Mesenchymal stem cell (in vitro differentiated cells and primary cell): ENCODE results near the gene NECAP2.
"Not testable (repeated sequence)": the region's sequence is repeated elsewhere in the genome, so short reads cannot be mapped to it uniquely, and the experiment has no call there.

Experiments used
- DNase-seq: peaks from one replicate; pipeline ENCODE4 v3.0.0-alpha.2; 2013
- H2AFZ ChIP-seq: one replicate; pipeline ENCODE4 v1.6.1; 2013; ENCODE audit warnings: low read depth, mild to moderate bottlenecking, control low read depth, inconsistent platforms, low read length, moderate library complexity
- H2AK5ac ChIP-seq: 2 replicates; pipeline ENCODE4 v1.6.1; 2013; ENCODE audit warnings: low read length, moderate library complexity, mild to moderate bottlenecking, inconsistent platforms; ENCODE audit not compliant: severe bottlenecking
- H2BK120ac ChIP-seq: one replicate; pipeline ENCODE4 v1.6.1; 2013; ENCODE audit warnings: low read depth, mild to moderate bottlenecking, inconsistent platforms, low read length, moderate library complexity
- H2BK12ac ChIP-seq, 2 experiments: one replicate each; pipeline ENCODE4 v1.6.1; 2013; ENCODE audit warnings: inconsistent platforms in 2 of 2, low read length in 2 of 2, mild to moderate bottlenecking in 2 of 2, moderate library complexity in 2 of 2, control low read depth in 1 of 2
- H2BK15ac ChIP-seq: one replicate; pipeline ENCODE4 v1.6.1; 2013; ENCODE audit warnings: mild to moderate bottlenecking, low read depth, inconsistent platforms; ENCODE audit not compliant: poor library complexity, severe bottlenecking
- H2BK5ac ChIP-seq: 2 replicates; pipeline ENCODE4 v1.6.1; 2013; ENCODE audit warnings: low read depth, mild to moderate bottlenecking, low read length, control low read depth, inconsistent platforms; ENCODE audit not compliant: poor library complexity, severe bottlenecking
- H3K14ac ChIP-seq, 2 experiments: one replicate each; pipeline ENCODE4 v1.6.1; 2013; ENCODE audit warnings: inconsistent platforms in 2 of 2, low read length in 2 of 2, control low read depth in 1 of 2, mild to moderate bottlenecking in 1 of 2, moderate library complexity in 1 of 2
- H3K18ac ChIP-seq, 2 experiments: one replicate each; pipeline ENCODE4 v1.6.1; 2013; ENCODE audit warnings: inconsistent platforms in 2 of 2, low read length in 2 of 2, control low read depth in 1 of 2, low read depth in 1 of 2, mild to moderate bottlenecking in 1 of 2
- H3K23ac ChIP-seq, 2 experiments: one replicate each; pipeline ENCODE4 v1.6.1; 2013; ENCODE audit warnings: inconsistent platforms in 2 of 2, low read length in 2 of 2, mild to moderate bottlenecking in 2 of 2, moderate library complexity in 2 of 2, control low read depth in 1 of 2
- H3K27ac ChIP-seq: 2 replicates; pipeline ENCODE4 v1.5.1; 2013; ENCODE audit warnings: mild to moderate bottlenecking, moderate library complexity, low read length, control low read depth, inconsistent platforms; ENCODE audit not compliant: poor library complexity, severe bottlenecking
- H3K27me3 ChIP-seq, 2 experiments: 2 replicates each; pipeline versions ENCODE4 v1.6.1 to v1.7.0; 2013; ENCODE audit warnings: low read length in 2 of 2, mild to moderate bottlenecking in 2 of 2, moderate library complexity in 2 of 2, control low read depth in 1 of 2, inconsistent platforms in 1 of 2; ENCODE audit not compliant: control insufficient read depth in 1 of 2, insufficient read depth in 1 of 2
- H3K36me3 ChIP-seq, 2 experiments: 2 replicates each; pipeline versions ENCODE4 v1.6.1 to v1.7.0; 2013; ENCODE audit warnings: low read length in 2 of 2, control low read depth in 1 of 2, inconsistent platforms in 1 of 2, low read depth in 1 of 2, mild to moderate bottlenecking in 1 of 2; ENCODE audit not compliant: insufficient read depth in 2 of 2, control insufficient read depth in 1 of 2
- H3K4ac ChIP-seq, 2 experiments: one replicate each; pipeline ENCODE4 v1.6.1; 2013; ENCODE audit warnings: inconsistent platforms in 2 of 2, low read length in 2 of 2, mild to moderate bottlenecking in 2 of 2, moderate library complexity in 2 of 2, control low read depth in 1 of 2, low read depth in 1 of 2
- H3K4me1 ChIP-seq: 2 replicates; pipeline ENCODE4 v1.6.1; 2013; ENCODE audit warnings: low read depth, low read length, control low read depth; ENCODE audit not compliant: control insufficient read depth, insufficient read depth
- H3K4me2 ChIP-seq: 2 replicates; pipeline ENCODE4 v1.6.1; 2013; ENCODE audit warnings: low read length, mild to moderate bottlenecking, inconsistent platforms; ENCODE audit not compliant: poor library complexity, severe bottlenecking
- H3K4me3 ChIP-seq, 2 experiments: 2 replicates each; pipeline versions ENCODE4 v1.5.1 to v1.7.0; 2013; ENCODE audit warnings: low read length in 2 of 2, mild to moderate bottlenecking in 2 of 2, control low read depth in 1 of 2, low read depth in 1 of 2; ENCODE audit not compliant: insufficient read depth in 1 of 2
- H3K79me1 ChIP-seq: replicated peaks from 2 replicates; pipeline ENCODE4 v1.6.1; 2013; ENCODE audit warnings: mild to moderate bottlenecking, control low read depth, low read length, inconsistent platforms; ENCODE audit not compliant: poor library complexity, severe bottlenecking
- H3K9ac ChIP-seq: 2 replicates; pipeline ENCODE4 v1.7.0; 2013; ENCODE audit warnings: mild to moderate bottlenecking, low read length, moderate library complexity
- H3K9me3 ChIP-seq: 2 replicates; pipeline ENCODE4 v1.7.0; 2013; ENCODE audit warnings: mild to moderate bottlenecking, low read length; ENCODE audit not compliant: control insufficient read depth
- H4K8ac ChIP-seq: one replicate; pipeline ENCODE4 v1.6.1; 2013; ENCODE audit warnings: inconsistent platforms, mild to moderate bottlenecking, low read length, moderate library complexity
- H4K91ac ChIP-seq: one replicate; pipeline ENCODE4 v1.6.1; 2013; ENCODE audit warnings: mild to moderate bottlenecking, low read length, inconsistent platforms
- WGBS: methylation state at CpG from one replicate; pipeline ENCODE4 v1.1.7; 2013; ENCODE audit warnings: mixed read lengths; 5-methylcytosine and 5-hydroxymethylcytosine counted together

Gene NECAP2

DNA sequence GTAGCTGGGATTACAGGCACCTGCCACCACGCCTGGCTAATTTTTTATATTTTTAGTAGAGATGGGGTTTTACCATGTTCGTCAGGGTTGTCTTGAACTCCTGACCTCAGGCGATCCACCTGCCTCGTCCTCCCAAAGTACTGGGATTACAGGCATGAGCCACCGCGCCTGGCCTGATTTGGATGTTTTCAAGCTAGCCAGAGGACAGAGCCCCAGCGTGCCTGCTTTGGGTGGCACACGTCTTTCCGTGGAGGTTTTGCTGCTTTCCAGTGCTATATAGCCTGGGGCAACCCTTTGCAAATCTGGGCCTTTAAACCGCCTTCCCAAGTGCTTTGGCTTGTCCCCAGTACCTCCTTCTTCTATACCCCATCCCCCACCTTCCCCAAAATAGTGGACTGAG lies 15.6 kb downstream of the NECAP2 start:
- not testable (repeated sequence) for H2BK15ac ChIP-seq, H3K27me3 ChIP-seq, H4K91ac ChIP-seq, H3K23ac ChIP-seq, H2BK5ac ChIP-seq, H4K8ac ChIP-seq, H2BK12ac ChIP-seq, H3K9me3 ChIP-seq, H3K4ac ChIP-seq, H3K18ac ChIP-seq, H2BK120ac ChIP-seq, H3K4me2 ChIP-seq, H3K9ac ChIP-seq, H3K4me1 ChIP-seq, H3K27ac ChIP-seq, H2AK5ac ChIP-seq, H3K14ac ChIP-seq, DNase-seq, H3K4me3 ChIP-seq, H2AFZ ChIP-seq
- H3K79me1 ChIP-seq, result peaks cover 46% of the 10 kb centered on the region
- WGBS, result 96% methylated on average over 10 of the region's 10 CpGs
- peaks cover 77 to 90% of the 10 kb centered on the region in 2 experiments for H3K36me3 ChIP-seq

DNA sequence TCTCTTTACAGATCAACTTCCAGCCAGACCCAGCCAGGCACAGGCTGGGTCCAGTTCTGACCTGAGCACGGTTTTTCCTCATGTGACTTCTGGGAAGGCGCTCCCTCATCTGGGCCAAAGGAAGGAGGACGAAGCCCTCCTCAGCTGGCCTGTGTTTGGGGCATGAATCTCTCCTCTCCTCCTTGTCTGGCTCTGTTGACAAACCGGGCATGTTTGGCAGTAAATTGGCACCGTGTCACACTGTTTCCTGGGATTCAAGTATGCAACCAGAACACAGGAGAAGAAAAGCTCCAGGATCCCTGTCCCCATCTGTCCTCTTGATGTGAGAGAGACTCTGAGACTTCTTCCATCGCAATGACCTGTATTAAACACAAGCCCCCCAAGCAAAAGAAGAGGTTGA lies 18.3 kb downstream of the NECAP2 start:
- Histone ChIP-seq H3K4me1 (peaks cover 6% of the 10 kb centered on the region), H2BK5ac (no peak overlapping the region), H2AK5ac (no peak overlapping the region), H3K36me3 (peaks cover 77 to 91% of the 10 kb centered on the region in 2 experiments), H2BK15ac (no peak overlapping the region), H2BK120ac (no peak overlapping the region), H3K4ac (no peak overlapping the region), H4K8ac (no peak overlapping the region), H3K9ac (no peak overlapping the region), H3K27ac (no peak overlapping the region), H2AFZ (no peak overlapping the region), H3K18ac (no peak overlapping the region), H4K91ac (no peak overlapping the region), H3K4me2 (no peak overlapping the region), H3K23ac (no peak overlapping the region), H3K14ac (no peak overlapping the region), H3K4me3 (no peak overlapping the region), H3K27me3 (no peaks in the 10 kb centered on the region), H3K79me1 (peaks cover 31% of the 10 kb centered on the region), H3K9me3 (no peaks in the 10 kb centered on the region), H2BK12ac (no peak overlapping the region)
- 94% methylated on average over 6 of the region's 6 CpGs for WGBS
- no peak for DNase-seq

DNA sequence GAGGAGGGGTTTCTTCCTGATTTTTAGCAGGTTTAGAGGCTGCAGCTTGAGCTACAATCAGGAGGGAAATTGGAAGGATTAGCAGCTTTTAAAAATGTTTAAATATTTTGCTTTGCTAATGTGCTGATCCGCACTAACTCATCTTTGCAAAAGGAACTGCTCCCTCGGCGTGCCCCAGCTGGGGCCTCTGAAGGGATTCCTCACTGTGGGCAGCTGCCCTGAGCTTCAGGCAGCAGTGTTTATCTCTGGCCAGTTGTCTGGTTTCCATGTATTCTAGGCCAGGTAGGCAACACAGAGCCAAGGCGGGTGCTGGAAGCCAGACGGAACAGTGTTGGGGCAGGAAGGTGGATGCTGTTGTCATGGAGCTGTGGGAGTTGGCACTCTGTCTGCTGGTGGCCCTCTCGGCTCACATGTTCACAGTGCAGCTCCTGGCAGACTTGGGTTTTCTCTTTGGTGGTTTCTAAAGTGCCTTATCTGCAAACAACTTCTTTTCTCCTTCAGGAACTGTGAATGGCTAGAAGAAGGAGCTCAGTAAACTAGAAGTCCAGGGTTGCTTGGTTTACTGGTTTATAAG lies 18.9 kb downstream of the NECAP2 start:
- Histone ChIP-seq H3K79me1 (peaks cover 31% of the 10 kb centered on the region), H3K4me1 (peaks cover 6% of the 10 kb centered on the region), H4K91ac (no peak overlapping the region), H3K27me3 (no peaks in the 10 kb centered on the region), H2BK5ac (no peak overlapping the region), H2BK15ac (no peak overlapping the region), H4K8ac (no peak overlapping the region), H2BK12ac (no peak overlapping the region), H3K18ac (no peak overlapping the region), H3K27ac (no peak overlapping the region), H3K23ac (no peak overlapping the region), H3K4me3 (no peak overlapping the region), H3K14ac (no peak overlapping the region), H3K4ac (no peak overlapping the region), H3K36me3 (peaks cover 71 to 94% of the 10 kb centered on the region in 2 experiments), H3K4me2 (no peak overlapping the region), H2BK120ac (no peak overlapping the region), H2AK5ac (no peak overlapping the region), H3K9me3 (no peaks in the 10 kb centered on the region), H2AFZ (no peak overlapping the region), H3K9ac (no peak overlapping the region)
- no peak for DNase-seq
- 97% methylated on average over 5 of the region's 6 CpGs for WGBS

DNA sequence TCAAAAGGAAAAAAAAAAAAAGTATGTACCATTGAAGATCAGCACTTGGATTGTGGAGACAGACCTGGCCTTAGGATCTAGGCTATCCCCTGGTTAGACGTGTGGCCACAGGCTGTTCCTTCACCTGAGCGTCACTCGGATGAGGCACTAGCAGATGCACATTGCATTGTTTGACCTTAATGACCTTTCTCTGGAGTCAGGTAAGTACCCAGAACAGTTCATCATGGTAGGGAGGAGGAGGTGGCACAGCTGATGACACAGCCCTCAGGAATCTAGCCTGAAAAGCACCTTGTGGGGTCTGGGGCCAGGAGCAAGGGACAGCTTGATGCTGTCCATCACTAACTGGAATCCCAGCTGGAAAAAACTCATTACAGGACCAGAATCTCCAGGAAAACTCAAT lies 21.2 kb downstream of the NECAP2 start:
- no peak overlapping the region for H3K4ac ChIP-seq
- H3K4me1 ChIP-seq, result peaks cover 6% of the 10 kb centered on the region
- no peak overlapping the region for H2AK5ac ChIP-seq
- no peak overlapping the region for H3K27ac ChIP-seq
- H3K14ac ChIP-seq, result no peak overlapping the region
- no peaks in the 10 kb centered on the region for H3K27me3 ChIP-seq
- no peak for DNase-seq
- WGBS, result 93% methylated on average over 3 of the region's 3 CpGs
- no peak overlapping the region for H3K4me3 ChIP-seq
- H2BK12ac ChIP-seq, result no peak overlapping the region
- no peak overlapping the region for H2BK5ac ChIP-seq
- no peak overlapping the region for H3K18ac ChIP-seq
- H3K79me1 ChIP-seq, result peaks cover 19% of the 10 kb centered on the region
- no peak overlapping the region for H2AFZ ChIP-seq
- H3K36me3 ChIP-seq, result peaks cover 64 to 88% of the 10 kb centered on the region in 2 experiments
- H2BK120ac ChIP-seq, result no peak overlapping the region
- no peaks in the 10 kb centered on the region for H3K9me3 ChIP-seq
- H3K4me2 ChIP-seq, result no peak overlapping the region
- H3K9ac ChIP-seq, result no peak overlapping the region
- H4K8ac ChIP-seq, result no peak overlapping the region
- no peak overlapping the region for H2BK15ac ChIP-seq
- no peak overlapping the region for H4K91ac ChIP-seq
- H3K23ac ChIP-seq, result no peak overlapping the region
